HEK293 (cell line): ENCODE measurements around the gene HS3ST5.

Experiments used
- CTCF ChIP-seq: fragments of 450-650 bp; formaldehyde crosslinking; IDR thresholded peaks from 2 replicates; pipeline ENCODE4 v1.5.1; 2016; ENCODE audit warnings: missing biosample characterization, missing genetic modification characterization
- HOXA7 ChIP-seq: sonication (generic); formaldehyde crosslinking; IDR thresholded peaks from 2 replicates; pipeline ENCODE4 v1.8.1; 2022; ENCODE audit warnings: missing genetic modification reagents, borderline replicate concordance
- TSHZ1 ChIP-seq: fragments of 450-650 bp; formaldehyde crosslinking; IDR thresholded peaks from 2 replicates; pipeline ENCODE4 v1.5.1; 2016; ENCODE audit warnings: missing biosample characterization, missing genetic modification characterization, borderline replicate concordance
- ZBTB7A ChIP-seq: fragments of 450-650 bp; formaldehyde crosslinking; IDR thresholded peaks from 2 replicates; pipeline ENCODE4 v1.5.1; 2016; ENCODE audit warnings: low read depth, missing biosample characterization, missing genetic modification characterization
- ZFP41 ChIP-seq: fragments of 450-650 bp; formaldehyde crosslinking; IDR thresholded peaks from 2 replicates; pipeline ENCODE4 v1.5.1; 2016; ENCODE audit warnings: missing biosample characterization, missing genetic modification characterization, borderline replicate concordance
- ZNF398 ChIP-seq: fragments of 450-650 bp; formaldehyde crosslinking; IDR thresholded peaks from 2 replicates; pipeline ENCODE4 v1.5.1; 2017; ENCODE audit warnings: missing biosample characterization, missing genetic modification characterization

GRCh38 chr6:114158411-114158810, 184.4 kb downstream of the HS3ST5 start:
- TF ChIP-seq ZBTB7A (tag by site-specific recombination) = no peak
- TF ChIP-seq ZFP41 (tag by site-specific recombination) = no peak
- no peak for TF ChIP-seq CTCF (tag by site-specific recombination)
- no peak for TF ChIP-seq TSHZ1 (tag by site-specific recombination)
- TF ChIP-seq HOXA7 (CRISPR knock-in tag) = no peak
- no peak for TF ChIP-seq ZNF398 (tag by site-specific recombination)
